ENCODE measurements around the gene GRIA3.
"Not testable (repeated sequence)": the region's sequence is repeated elsewhere in the genome, so short reads cannot be mapped to it uniquely, and the experiment has no call there.

GRIA3 gene

GRCh38 chrX:123361371-123361770 lies 177.3 kb downstream of the GRIA3 start:
- DNase-seq, result no peak

GRCh38 chrX:123386196-123386595 lies 202.1 kb downstream of the GRIA3 start:
- DNase-seq, result not testable (repeated sequence)

DNA sequence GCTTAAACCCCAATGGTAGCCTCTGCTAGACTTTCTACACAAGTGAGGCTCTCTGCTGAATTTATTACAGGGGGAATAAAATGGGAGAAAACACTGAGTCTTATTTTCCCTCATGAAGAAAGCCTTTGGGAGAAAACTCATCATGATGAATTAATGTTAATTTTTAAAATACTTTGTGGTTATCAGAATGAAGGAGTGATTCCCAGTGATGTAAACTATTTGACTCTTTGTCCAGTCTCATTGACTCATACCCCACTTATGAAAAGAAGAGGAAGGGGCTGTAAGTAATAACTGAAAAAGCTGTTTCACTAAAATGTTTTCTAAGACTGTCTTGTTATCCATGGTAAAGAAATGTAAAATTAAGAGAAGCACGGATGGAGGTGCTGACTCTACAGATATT lies 208.8 kb downstream of the GRIA3 start:
- DNase-seq, result no peak

DNA sequence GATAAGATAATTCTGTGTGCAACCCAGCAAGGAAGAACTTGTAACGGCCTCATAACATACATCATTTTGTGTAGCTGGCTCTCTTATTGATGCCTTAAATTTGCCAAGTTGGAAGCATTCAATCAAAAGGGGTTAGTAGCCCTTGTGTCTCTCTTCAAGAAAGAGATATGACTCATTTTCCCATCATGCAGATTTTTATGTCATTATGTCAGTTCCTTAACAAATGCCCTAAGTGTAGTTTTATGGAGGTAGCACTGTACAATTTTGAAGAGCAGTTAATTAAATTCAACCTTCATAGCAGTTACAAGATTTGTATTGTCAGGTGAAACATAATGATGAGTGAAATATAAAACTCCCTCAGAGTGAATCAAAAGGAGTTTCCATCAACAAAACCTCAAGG lies 215.6 kb downstream of the GRIA3 start:
- DNase-seq, result no peak

DNA sequence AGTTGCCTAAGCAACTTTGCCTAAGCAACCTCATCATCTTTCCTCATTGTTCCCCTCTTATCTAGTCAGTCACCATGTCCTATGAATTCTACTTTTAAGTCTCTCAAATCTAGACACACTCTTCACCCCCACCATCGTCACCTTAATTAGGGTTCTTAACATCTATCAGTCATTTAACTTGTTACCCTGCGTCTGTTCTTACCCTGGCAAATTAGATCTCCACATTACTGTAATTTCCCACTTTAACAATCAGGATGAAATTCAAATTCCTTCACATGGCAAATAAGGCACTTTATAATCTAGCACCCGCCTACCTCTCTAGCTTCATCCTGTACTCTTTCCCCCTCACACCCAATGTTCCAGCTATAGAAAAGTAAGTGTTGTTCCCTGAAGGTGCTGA lies 221.2 kb downstream of the GRIA3 start:
- no peak for DNase-seq

DNA sequence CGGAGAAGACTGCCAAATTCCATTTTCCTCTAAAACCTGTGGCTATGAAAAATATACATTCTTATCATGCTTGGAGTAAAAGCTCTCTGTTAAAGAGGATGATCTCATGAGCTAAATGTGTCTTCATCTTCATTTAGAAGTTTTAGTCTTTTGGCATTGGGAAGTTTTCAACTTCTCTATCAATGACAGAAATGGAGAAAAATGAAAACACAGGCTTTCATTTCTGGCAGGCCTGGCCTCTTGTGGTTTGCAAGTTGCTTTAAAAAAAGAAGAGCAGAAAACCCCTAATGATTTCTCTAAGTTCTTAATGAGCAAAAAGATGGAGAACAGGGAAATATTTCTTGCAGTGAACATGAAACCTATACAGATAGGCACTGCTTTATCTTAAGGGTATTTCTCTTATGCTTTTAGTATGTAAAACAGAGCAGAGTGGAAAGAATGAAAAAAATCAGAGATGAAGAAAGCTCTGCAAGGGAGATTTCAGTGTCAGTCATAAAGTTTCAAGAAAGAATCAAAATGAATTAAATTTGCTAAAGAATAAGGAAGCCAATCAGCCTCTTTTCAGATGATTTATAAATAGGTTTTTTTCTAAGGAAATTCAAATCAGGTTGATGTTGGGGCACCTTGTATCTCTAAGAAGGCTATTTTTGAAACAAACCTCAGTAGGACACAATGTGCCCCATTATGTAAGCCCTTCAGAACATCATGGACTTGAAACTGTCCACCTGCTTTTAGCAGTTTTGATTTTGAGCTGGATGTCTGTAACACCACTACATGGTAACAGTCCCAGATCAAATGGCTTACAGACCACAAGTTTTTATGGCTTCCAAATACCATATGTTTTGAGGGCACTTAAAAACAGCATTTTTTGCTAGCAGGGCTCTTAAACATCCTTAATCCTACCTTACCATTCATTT lies 225.0 kb downstream of the GRIA3 start:
- DNase-seq, result no peak

GRCh38 chrX:123422875-123423274 lies 238.8 kb downstream of the GRIA3 start:
- DNase-seq, result no peak

DNA sequence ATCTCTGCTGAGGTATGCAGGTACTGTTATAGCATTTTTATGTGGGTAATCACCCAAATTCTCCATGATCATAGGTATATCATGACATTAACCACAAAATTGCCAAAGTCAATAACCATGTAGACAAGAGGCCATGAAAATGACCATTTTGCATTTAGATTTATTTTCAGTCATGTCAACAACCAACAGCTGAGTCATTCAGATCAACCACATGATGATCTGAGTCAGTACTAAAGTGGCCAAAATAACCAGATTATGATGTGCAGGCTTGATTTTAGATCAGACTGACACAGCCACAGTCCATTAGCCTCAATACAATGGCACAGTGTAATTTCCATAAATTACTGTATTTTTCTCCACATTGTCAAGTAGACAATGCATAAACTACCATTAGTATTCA lies 240.5 kb downstream of the GRIA3 start:
- DNase-seq, result no peak

- DNase-seq, result no peak
These were observed 241.4 kb downstream of the GRIA3 start for GRCh38 chrX:123425471-123425870.

GRCh38 chrX:123425904-123426303 lies 241.8 kb downstream of the GRIA3 start:
- no peak for DNase-seq

DNA sequence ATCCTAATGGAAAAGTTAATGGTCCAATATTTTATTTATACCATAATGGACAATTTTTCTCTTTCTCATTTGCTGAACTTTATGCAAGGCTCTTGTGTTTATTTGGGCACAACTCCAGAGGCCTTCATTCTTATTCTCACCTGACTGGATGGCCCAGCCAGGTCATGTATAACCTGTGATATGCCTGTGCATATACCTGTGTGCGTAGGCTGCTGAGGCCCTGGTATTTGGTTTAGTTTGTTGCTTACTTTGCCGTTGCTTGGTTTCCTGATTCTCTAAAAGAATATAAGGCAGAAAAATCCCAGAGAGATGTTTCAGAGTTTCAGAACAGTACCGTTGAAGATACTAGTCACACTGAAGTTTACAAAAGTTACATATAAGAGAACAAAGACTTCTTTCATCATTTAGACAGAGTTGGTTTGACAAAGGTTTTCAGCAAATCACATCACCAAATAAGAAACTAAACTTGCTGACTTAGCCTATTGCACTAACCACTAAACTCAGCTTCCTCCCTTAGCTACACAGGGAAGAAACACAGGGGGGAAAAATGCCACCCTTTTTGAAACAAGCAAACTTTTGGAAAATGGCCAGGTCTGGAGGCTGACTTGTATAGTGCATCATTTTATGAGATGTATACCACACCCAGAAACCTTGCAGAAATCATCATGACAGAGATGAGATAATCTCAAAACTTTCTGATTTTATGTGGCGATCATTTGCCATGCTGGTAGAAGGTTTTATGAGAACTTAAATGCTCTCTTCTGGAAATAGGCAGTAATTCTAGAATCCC lies 248.5 kb downstream of the GRIA3 start:
- DNase-seq, result no peak

DNA sequence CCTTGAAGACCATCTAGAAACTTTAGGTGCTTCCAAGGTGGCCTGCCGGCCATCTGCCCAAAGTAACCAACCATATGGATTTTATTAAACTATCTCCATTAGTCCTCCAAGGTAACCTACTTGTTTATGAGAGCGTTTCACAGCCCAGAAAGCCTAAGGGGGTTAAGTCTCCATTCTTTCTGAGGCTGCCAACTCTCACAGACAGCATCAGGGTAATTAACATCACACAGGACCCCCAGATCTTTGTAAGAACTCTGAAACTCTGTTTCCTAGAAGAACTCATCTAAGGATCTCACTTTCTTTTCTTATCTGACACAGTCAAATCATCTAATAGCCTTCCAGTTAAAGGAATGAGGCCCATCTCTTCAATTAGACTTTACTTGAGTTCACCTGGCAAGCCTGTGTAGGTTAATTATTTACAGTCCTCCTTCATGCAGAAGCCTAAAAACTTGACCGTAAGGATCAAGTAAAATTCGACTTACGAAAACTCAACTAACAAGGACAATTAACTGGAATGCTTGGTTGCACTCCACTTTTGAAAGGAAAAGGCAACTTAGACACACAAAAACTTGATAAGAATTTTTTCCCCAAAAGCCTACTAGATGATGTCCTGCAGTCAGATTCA lies 252.5 kb downstream of the GRIA3 start:
- DNase-seq, result no peak

DNA sequence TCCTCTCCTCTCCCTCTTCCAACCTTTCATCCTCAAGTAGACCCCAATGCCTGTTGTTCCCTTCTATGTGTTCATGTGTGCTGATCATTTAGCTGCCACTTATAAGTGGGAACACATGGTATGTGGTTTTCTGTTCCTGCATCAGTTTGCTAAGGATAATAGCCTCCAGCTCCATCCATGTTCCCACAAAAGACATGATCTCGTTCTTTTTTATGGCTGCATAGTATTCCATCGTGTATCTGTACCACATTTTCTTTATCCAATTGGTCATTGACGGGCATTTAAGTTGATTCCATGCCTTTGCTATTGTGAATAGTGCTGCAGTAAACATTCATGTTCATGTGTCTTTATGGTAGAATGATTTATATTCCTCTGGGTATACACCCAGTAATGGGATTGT lies 255.8 kb downstream of the GRIA3 start:
- not testable (repeated sequence) for DNase-seq

DNA sequence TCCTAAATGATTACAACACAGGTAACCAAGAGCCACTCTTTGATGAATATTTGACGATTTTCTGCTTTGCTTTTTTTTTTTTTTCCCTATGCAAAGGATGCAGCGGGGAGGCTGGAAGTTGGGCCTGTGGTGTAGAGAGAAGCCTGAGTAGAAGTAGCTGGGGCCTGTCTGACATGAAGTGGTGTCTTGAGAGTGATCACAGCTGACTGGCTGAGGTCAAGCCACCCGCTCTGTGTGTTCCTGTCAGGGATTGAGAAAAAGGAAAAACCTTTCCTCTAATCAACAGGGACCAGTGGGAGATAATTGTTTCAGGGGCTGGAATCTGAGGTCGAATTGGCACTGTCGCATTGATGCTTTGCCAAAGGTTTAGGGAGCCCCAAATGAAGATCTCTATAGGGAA lies 258.7 kb downstream of the GRIA3 start:
- no peak for DNase-seq

DNA sequence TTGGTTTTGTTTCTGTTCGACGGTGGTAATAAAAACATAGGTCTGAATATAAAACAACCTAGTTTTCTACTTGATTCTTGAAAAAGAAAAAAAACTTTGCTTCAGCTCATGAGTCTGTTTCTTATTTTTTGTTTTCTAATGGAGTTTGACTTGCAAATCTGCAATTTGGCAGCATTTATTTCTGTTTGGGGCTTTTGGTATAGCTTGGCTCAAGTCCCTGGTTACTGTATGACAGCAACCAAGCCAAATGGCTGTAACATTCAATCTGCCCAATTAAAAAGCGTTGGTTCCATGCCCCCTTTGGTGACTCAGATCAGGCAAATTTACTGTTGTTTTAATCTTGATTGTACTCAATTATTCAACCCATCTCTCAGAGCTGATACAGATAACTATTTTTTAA lies 263.4 kb downstream of the GRIA3 start:
- DNase-seq, result no peak

- DNase-seq, result no peak
These were observed 265.3 kb downstream of the GRIA3 start for GRCh38 chrX:123449335-123449734.

- DNase-seq, result no peak
These were observed 266.1 kb downstream of the GRIA3 start for GRCh38 chrX:123450222-123450621.

DNA sequence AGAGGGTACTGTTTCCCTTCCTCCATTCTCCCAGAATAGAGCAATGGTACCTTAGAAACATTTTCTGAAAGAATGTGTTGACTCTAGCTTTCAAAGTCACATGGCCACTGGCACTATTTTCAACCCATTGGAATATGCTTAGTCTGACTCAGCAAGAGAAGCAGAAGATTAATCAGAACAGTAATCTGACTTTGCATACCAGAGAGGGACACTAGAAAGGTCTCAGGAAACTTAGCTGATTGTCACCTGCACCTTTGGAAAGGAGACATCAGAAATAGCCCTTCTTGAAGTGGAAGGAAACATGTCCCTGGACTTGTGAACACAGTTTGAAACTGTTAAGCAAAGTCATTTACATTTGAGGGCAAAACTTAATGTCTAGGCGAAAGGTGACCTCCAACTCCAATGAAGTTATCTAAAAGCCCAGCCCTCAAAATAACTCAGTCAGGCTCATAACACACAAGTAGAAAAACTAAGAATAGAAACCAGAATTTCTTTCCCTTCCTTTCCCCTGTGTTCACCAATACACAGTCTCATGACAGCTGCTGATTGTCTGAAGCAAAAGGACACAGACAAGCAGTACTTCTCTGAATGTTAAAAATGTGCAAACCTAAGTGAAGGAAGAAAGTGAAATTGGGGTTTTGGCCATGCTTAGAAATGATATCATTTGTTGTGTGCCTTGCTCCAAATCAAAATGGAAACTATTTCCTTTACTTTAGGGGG lies 270.8 kb downstream of the GRIA3 start:
- DNase-seq, result no peak

DNA sequence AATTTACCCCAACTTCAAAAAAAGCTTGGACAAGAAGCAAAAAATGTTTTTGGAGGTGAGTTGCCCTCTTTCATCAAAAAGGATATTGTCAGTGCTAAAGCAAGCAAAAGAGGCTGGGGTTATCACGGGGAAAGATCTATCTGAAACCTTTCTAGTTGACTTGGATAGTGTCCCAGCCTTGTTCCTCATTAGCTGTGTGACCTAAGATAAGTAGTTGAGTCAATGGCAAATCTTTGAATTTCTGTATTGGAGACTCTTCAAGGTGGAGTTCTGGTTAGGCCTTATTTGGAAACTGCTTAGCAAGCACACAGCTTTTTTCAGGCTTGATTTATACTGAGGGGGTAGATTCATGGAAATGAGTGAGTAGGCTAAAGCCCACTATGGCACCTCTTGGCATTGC lies 271.6 kb downstream of the GRIA3 start:
- no peak for DNase-seq

GRCh38 chrX:123464709-123465108 lies 280.6 kb downstream of the GRIA3 start:
- DNase-seq, result no peak

DNA sequence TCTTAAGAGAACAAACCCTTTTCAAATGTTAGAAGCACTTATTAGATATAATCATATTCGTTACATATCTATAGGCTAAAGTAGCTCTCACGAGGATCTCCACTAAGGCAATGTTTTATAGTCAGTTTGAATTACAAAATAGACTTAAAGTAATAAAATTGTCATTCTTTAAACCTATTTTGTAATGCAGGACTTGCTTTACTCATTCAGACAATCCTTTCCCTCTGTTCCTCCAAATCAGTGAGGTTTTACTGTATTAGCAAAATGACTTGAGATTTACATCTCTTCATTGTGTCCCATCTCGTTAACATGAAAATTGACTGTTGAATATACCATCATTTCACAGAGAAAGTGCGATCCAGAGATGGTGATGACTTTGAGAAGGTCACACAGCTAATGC lies 284.4 kb downstream of the GRIA3 start:
- DNase-seq, result no peak

DNA sequence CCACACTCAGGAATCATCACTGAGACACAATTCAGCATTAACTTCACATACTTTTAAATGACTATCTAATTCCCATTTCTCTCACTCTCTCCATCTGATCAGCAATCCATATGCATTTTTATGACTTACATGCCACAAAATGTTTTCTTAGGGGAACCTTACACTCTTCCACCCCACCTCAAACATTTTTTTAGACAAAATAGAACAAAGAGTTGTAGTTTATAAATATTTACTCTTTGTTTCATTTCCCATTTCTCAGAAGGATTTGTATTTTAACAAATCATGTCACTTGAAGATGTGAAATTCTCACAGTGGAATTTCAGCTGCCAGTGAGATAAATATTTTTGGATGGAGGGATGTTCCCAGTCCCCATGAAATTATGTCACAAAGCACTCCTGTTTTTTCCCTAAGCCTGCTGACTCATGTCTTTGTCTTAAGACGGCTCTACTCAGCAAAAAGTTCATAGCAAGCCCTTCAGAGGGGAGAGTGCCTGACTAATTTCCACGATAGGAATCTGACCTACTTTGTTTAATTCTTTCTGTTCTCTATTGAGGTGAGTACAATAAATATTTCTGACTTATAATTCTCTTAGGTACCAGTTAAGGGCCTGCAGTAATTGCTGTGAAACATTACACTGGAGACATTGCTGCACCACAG lies 291.1 kb downstream of the GRIA3 start:
- DNase-seq, result no peak

All from activated naive CD4-positive, alpha-beta T cell treated with Interleukin-2 at 50 U/mL for 16 hours (primary cell).